ENCODE data around the gene PYHIN1.

GRCh38 chr1:158924677-158925076 is 6.7 kb upstream of the PYHIN1 start:
- TF ChIP-seq, protein P1, sequence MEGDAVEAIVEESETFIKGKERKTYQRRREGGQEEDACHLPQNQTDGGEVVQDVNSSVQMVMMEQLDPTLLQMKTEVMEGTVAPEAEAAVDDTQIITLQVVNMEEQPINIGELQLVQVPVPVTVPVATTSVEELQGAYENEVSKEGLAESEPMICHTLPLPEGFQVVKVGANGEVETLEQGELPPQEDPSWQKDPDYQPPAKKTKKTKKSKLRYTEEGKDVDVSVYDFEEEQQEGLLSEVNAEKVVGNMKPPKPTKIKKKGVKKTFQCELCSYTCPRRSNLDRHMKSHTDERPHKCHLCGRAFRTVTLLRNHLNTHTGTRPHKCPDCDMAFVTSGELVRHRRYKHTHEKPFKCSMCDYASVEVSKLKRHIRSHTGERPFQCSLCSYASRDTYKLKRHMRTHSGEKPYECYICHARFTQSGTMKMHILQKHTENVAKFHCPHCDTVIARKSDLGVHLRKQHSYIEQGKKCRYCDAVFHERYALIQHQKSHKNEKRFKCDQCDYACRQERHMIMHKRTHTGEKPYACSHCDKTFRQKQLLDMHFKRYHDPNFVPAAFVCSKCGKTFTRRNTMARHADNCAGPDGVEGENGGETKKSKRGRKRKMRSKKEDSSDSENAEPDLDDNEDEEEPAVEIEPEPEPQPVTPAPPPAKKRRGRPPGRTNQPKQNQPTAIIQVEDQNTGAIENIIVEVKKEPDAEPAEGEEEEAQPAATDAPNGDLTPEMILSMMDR (IDR thresholded peaks at IDR 0.05) = no peak
- no peak for TF ChIP-seq NRF1 (IDR thresholded peaks at IDR 0.05; ENCODE audit: low read depth, low read length)
- no peak for TF ChIP-seq NFIC (IDR thresholded peaks at IDR 0.05; ENCODE audit: borderline replicate concordance)
- no peak for TF ChIP-seq USF2 (IDR thresholded peaks at IDR 0.05; ENCODE audit: borderline replicate concordance, low read depth, low read length)
- TF ChIP-seq GABPA (IDR thresholded peaks at IDR 0.05; ENCODE audit: low read depth) = no peak
- TF ChIP-seq, protein P2, sequence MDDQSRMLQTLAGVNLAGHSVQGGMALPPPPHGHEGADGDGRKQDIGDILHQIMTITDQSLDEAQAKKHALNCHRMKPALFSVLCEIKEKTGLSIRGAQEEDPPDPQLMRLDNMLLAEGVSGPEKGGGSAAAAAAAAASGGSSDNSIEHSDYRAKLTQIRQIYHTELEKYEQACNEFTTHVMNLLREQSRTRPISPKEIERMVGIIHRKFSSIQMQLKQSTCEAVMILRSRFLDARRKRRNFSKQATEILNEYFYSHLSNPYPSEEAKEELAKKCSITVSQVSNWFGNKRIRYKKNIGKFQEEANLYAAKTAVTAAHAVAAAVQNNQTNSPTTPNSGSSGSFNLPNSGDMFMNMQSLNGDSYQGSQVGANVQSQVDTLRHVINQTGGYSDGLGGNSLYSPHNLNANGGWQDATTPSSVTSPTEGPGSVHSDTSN (IDR thresholded peaks at IDR 0.05) = no peak
- no peak for TF ChIP-seq ZBTB33 (IDR thresholded peaks at IDR 0.05; ENCODE audit: borderline replicate concordance, low read depth)
- TF ChIP-seq SIN3A (IDR thresholded peaks at IDR 0.05; ENCODE audit: borderline replicate concordance, low read depth, low read length) = no peak
- TF ChIP-seq YY1 (IDR thresholded peaks at IDR 0.05; ENCODE audit: low read depth) = no peak
- no peak for TF ChIP-seq TCF12 (IDR thresholded peaks at IDR 0.05)

Data from SK-N-SH (cell line).